HG03432 (cell line): ENCODE results near the gene TMEM86A.
A peak's percentile ranks its signal among the peaks of the same experiment; 100 is the strongest.
"Not testable (repeated sequence)": the region's sequence is repeated elsewhere in the genome, so short reads cannot be mapped to it uniquely, and the experiment has no call there.

Source experiments
- ATAC-seq: cut with Tn5 transposase; IDR thresholded peaks from one replicate; pipeline ENCODE4 v1.9.1; 2021; ENCODE audit warnings: mild to moderate bottlenecking, moderate library complexity; ENCODE audit not compliant: unreplicated experiment

The TMEM86A gene

GRCh38 chr11:18698341-18699268 is at the start of gene TMEM86A:
Gene TMEM86A (plus strand): TSS chr11:18698779. CDS start chr11:18698887, 108 bp downstream.
- ATAC-seq: peak; percentile 95

- ATAC-seq: no peak
These were observed 48.2 kb upstream of the TMEM86A start for GRCh38 chr11:18650353-18650752.

- ATAC-seq: peak; percentile 60
These were observed 47.6 kb upstream of the TMEM86A start for GRCh38 chr11:18650859-18651557.

GRCh38 chr11:18657673-18658072 is 40.9 kb upstream of the TMEM86A start:
- no peak for ATAC-seq

- ATAC-seq: not testable (repeated sequence)
These were observed 33.2 kb upstream of the TMEM86A start for GRCh38 chr11:18665353-18665872.

GRCh38 chr11:18668131-18668530 is 30.4 kb upstream of the TMEM86A start:
- ATAC-seq: no peak

- ATAC-seq: no peak
These were observed 29.4 kb upstream of the TMEM86A start for GRCh38 chr11:18669219-18669596.

GRCh38 chr11:18669711-18670110 is 28.9 kb upstream of the TMEM86A start:
- ATAC-seq: no peak

- no peak for ATAC-seq
These were observed 27.3 kb upstream of the TMEM86A start for GRCh38 chr11:18671246-18671645.

- not testable (repeated sequence) for ATAC-seq
These were observed 26.4 kb upstream of the TMEM86A start for GRCh38 chr11:18672209-18672608.

GRCh38 chr11:18676803-18677202 is 21.8 kb upstream of the TMEM86A start:
- ATAC-seq: no peak

GRCh38 chr11:18677560-18677959 is 21.0 kb upstream of the TMEM86A start:
- ATAC-seq: no peak

GRCh38 chr11:18681949-18682348 is 16.6 kb upstream of the TMEM86A start:
- ATAC-seq: not testable (repeated sequence)

- no peak for ATAC-seq
These were observed 16.1 kb upstream of the TMEM86A start for GRCh38 chr11:18682466-18682865.

GRCh38 chr11:18684267-18684666 is 14.3 kb upstream of the TMEM86A start:
- no peak for ATAC-seq

- not testable (repeated sequence) for ATAC-seq
These were observed 7.0 kb upstream of the TMEM86A start for GRCh38 chr11:18691467-18692140.

GRCh38 chr11:18692941-18693760 is 5.4 kb upstream of the TMEM86A start:
- no peak for ATAC-seq

- no peak for ATAC-seq
These were observed 1.8 kb upstream of the TMEM86A start for GRCh38 chr11:18696638-18697225.

- no peak for ATAC-seq
These were observed 1.0 kb upstream of the TMEM86A start for GRCh38 chr11:18697576-18697975.

GRCh38 chr11:18699269-18699596 is 654 bp downstream of the TMEM86A start:
- no peak for ATAC-seq
